ENCODE measurements around the gene PTPRO.

DNA sequence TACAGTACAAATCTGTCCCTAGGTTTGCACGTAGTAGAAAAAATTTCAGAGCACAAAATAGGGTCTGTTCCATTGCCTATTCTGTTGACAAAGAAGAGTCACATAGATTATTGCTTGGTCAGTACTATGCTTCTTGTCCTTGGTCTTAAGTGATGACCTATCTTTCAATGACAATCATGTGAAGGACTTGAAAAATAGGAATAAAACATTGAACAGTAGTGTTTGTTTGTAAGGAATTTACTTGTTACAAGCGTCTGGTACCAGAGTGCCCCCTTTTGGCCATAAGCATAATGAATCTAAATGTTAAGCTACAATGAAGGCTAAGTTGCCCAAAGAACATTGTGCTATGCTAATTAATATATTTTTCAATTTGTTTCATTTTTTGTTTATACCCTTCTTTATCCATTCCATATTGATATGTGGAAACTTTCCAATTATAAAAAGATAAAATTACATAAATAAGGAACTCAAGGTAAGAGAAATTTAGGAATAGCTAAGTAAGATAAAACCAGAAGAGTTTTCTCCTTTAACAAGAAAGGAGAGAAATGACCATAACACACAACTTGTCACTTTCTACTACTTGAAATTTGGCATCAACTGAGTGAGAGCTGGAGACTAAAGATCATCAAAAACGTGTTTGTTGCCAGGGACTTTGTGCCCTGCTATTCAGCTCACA is 262.2 kb downstream of the PTPRO start:
- TF ChIP-seq, protein P1, sequence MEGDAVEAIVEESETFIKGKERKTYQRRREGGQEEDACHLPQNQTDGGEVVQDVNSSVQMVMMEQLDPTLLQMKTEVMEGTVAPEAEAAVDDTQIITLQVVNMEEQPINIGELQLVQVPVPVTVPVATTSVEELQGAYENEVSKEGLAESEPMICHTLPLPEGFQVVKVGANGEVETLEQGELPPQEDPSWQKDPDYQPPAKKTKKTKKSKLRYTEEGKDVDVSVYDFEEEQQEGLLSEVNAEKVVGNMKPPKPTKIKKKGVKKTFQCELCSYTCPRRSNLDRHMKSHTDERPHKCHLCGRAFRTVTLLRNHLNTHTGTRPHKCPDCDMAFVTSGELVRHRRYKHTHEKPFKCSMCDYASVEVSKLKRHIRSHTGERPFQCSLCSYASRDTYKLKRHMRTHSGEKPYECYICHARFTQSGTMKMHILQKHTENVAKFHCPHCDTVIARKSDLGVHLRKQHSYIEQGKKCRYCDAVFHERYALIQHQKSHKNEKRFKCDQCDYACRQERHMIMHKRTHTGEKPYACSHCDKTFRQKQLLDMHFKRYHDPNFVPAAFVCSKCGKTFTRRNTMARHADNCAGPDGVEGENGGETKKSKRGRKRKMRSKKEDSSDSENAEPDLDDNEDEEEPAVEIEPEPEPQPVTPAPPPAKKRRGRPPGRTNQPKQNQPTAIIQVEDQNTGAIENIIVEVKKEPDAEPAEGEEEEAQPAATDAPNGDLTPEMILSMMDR (IDR thresholded peaks at IDR 0.05), result peak; percentile 56 to 81 (median 76)
- no peak for TF ChIP-seq POLR2A (IDR thresholded peaks at IDR 0.05)
